GM18505 (cell line): ENCODE data around the gene PTPRD.

Experiments used
- ATAC-seq: cut with Tn5 transposase; IDR thresholded peaks from one replicate; pipeline ENCODE4 v1.9.1; 2021; ENCODE audit not compliant: unreplicated experiment
- POLR2A ChIP-seq: IDR thresholded peaks from 4 replicates; pipeline ENCODE4 v1.6.1; 2011; ENCODE audit warnings: borderline replicate concordance; ENCODE audit not compliant: insufficient read depth, insufficient read length; ENCODE audit errors: extremely low read depth

PTPRD gene

GRCh38 chr9:8680658-8681057, 1932.1 kb downstream of the PTPRD start:
- ATAC-seq: no peak

GRCh38 chr9:8680157-8680556, 1932.6 kb downstream of the PTPRD start:
- TF ChIP-seq POLR2A: no peak
- no peak for ATAC-seq

More at GRCh38 chr9:8680658-8681057, 1932.1 kb downstream of the PTPRD start:
- TF ChIP-seq POLR2A: no peak

GRCh38 chr9:8679371-8679822, 1933.4 kb downstream of the PTPRD start:
- no peak for TF ChIP-seq POLR2A
- no peak for ATAC-seq

- ATAC-seq: no peak
- TF ChIP-seq POLR2A: no peak
These were observed 1935.1 kb downstream of the PTPRD start for GRCh38 chr9:8677741-8678140.

GRCh38 chr9:8674536-8674935, 1938.3 kb downstream of the PTPRD start:
- TF ChIP-seq POLR2A: no peak
- no peak for ATAC-seq

- no peak for ATAC-seq
- no peak for TF ChIP-seq POLR2A
These were observed 1939.0 kb downstream of the PTPRD start for GRCh38 chr9:8673830-8674229.

- TF ChIP-seq POLR2A: no peak
- ATAC-seq: no peak
These were observed 1942.1 kb downstream of the PTPRD start for GRCh38 chr9:8670751-8671150.

GRCh38 chr9:8668751-8669150, 1944.1 kb downstream of the PTPRD start:
- no peak for TF ChIP-seq POLR2A

GRCh38 chr9:8668231-8668630, 1944.6 kb downstream of the PTPRD start:
- no peak for ATAC-seq
- no peak for TF ChIP-seq POLR2A

More at GRCh38 chr9:8668751-8669150, 1944.1 kb downstream of the PTPRD start:
- ATAC-seq: no peak

GRCh38 chr9:8666060-8666459, 1946.7 kb downstream of the PTPRD start:
- no peak for ATAC-seq
- TF ChIP-seq POLR2A: no peak

GRCh38 chr9:8660383-8660782, 1952.4 kb downstream of the PTPRD start:
- TF ChIP-seq POLR2A: no peak
- ATAC-seq: no peak

- TF ChIP-seq POLR2A: no peak
- ATAC-seq: no peak
These were observed 1953.7 kb downstream of the PTPRD start for GRCh38 chr9:8659108-8659507.

- TF ChIP-seq POLR2A: no peak
- no peak for ATAC-seq
These were observed 1957.7 kb downstream of the PTPRD start for GRCh38 chr9:8655071-8655470.

GRCh38 chr9:8653855-8654254, 1958.9 kb downstream of the PTPRD start:
- TF ChIP-seq POLR2A: no peak
- ATAC-seq: no peak

- no peak for ATAC-seq
- TF ChIP-seq POLR2A: no peak
These were observed 1959.7 kb downstream of the PTPRD start for GRCh38 chr9:8653111-8653510.
